HUES64 (cell line): Measurements from ENCODE around the gene C14orf180.

Source experiments
- H3K27ac ChIP-seq: 2 replicates; pipeline ENCODE4 v1.7.0; 2013; ENCODE audit warnings: low read depth, low read length, inconsistent platforms
- H3K27me3 ChIP-seq: 2 replicates; pipeline ENCODE4 v1.6.1; 2013; ENCODE audit warnings: mild to moderate bottlenecking, low read length; ENCODE audit not compliant: insufficient read depth
- H3K36me3 ChIP-seq: 2 replicates; pipeline ENCODE4 v1.6.1; 2013; ENCODE audit warnings: mild to moderate bottlenecking, low read length; ENCODE audit not compliant: insufficient read depth
- H3K4me1 ChIP-seq: 2 replicates; pipeline ENCODE4 v1.6.1; 2013; ENCODE audit warnings: mild to moderate bottlenecking, low read length, moderate library complexity; ENCODE audit not compliant: insufficient read depth
- H3K4me3 ChIP-seq: 2 replicates; pipeline ENCODE4 v1.5.1; 2013; ENCODE audit warnings: mild to moderate bottlenecking, low read length, moderate library complexity
- H3K9ac ChIP-seq: 2 replicates; pipeline ENCODE4 v1.6.1; 2013; ENCODE audit warnings: mild to moderate bottlenecking, low read depth, low read length
- H3K9me3 ChIP-seq: 2 replicates; pipeline ENCODE4 v1.6.1; 2013; ENCODE audit warnings: low read depth, low read length; ENCODE audit not compliant: insufficient read depth
- WGBS: fragments of 150-250, 120-280 bp; methylation state at CpG from one replicate; pipeline ENCODE4 v1.1.7; 2013; ENCODE audit warnings: missing lambda C conversion rate; 5-methylcytosine and 5-hydroxymethylcytosine counted together

The C14orf180 gene

DNA sequence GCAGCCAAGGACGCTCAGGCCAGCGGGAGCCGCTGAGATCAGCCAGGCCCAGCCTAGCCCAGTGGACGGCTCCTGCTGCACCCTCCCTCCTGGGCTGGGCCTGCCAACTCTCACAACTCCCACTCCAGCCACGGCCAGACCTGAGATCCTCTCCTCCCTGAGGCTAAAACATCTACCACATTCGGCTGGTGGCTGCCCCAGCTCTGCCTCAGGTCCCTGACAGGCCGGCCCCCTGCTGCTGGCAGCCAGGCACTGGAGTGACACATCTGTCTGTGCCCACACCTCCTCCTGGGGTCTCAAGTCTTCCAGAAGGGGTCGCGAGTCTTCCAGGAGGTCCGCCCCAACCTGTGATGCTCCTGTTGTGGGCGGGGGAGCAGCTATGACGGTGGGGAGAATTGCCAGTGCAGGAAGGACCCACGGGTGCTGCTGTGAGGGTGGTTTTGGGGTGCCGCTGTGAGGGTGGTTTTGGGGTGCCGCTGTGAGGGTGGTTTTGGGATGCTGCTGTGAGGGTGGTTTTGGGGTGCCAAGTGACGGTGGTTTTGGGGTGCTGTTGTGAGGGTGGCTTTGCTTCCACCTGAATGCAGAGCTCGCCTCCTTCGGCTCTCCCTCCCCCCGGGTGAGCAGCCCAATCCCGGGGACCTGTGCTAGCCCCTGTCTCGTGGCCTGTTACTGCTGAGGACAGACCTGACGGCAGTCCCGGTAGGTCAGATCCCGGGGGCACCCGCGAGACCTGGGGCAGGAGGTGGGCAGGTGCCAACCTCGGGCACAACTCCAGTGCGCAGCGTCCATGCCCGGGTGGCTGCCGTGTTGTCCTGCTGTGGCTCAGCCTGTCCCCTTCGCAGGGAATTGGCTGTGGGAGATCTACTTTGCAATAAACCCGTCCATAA, 27.5 kb upstream of the C14orf180 start:
- 93% methylated on average over 33 of the region's 33 CpGs for WGBS
- H3K9ac ChIP-seq, result no peak overlapping the region
- H3K4me3 ChIP-seq, result no peak overlapping the region
- H3K36me3 ChIP-seq, result no peaks in the 10 kb centered on the region
- H3K27me3 ChIP-seq, result no peaks in the 10 kb centered on the region
- H3K27ac ChIP-seq, result no peak overlapping the region
- no peaks in the 10 kb centered on the region for H3K9me3 ChIP-seq
- 0 out of 2 replicates have a peak, but pooled peaks cover 8% of the 10 kb centered on the region for H3K4me1 ChIP-seq

DNA sequence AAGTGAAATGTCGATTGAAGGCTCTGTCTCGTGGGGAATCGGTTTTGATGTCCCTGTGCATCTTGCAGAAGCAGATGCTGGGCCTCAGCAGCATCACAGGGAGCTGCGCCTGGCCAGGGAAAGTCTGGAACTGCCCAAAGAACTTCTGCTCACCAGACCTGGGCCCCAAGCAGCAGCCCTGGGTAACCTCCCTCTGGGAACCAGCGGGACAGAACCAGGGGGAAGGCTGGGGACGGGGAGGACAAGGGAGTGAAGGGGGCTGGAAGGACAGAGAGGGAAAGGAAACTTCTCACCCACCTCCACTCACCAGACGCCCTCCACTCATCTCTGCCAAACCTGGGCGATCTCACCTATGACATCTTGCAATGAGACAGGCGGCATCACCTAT, 26.8 kb upstream of the C14orf180 start:
- no peaks in the 10 kb centered on the region for H3K9me3 ChIP-seq
- 92% methylated on average over 9 of the region's 9 CpGs for WGBS
- H3K9ac ChIP-seq, result no peak overlapping the region
- no peaks in the 10 kb centered on the region for H3K36me3 ChIP-seq
- H3K4me3 ChIP-seq, result no peak overlapping the region
- H3K27me3 ChIP-seq, result no peaks in the 10 kb centered on the region
- no peak overlapping the region for H3K27ac ChIP-seq
- H3K4me1 ChIP-seq, result 0 out of 2 replicates have a peak, but pooled peaks cover 8% of the 10 kb centered on the region

DNA sequence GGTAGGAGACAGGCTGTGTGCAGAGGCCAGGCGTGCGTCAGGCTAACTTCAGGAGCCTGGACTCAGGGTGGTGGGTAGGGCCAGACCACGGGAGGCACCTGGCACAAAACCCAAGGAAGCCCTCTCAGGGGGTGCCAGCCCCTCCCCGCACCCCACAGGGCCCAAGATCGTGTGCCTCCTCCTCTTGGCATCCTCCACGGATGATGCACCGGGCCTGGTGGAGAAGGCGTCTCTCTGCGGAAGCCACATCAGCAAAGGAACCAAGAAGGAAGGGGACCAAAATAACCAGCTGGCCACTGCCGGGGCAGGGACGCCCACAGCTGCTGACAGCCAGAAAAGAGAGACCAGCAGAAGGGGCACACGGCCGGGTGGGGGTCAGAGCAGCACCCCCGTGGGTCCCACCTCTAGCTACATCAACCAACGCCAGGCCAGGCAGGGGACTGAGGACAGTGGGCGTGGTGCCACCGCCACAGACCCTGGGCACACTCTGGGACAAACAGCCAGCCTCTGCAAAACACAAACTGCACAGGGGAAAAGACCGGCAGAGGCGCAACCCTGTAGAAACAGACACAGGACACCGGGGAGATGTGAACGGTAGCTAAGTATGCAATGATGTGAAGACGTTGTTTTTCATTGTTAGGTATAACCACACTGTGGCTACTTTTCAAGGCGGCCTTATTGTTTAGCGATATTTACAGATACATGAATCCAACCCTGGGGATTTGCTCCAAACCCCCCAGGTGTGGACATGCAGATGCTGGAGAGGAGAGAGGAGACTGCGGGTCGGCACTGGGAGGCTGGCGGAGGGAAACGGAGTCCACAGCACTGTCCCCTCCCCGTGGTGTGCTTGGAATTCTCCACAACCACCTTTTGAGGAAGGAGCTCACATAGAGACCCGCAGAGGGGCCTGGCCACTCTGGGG, 26.1 kb upstream of the C14orf180 start:
- H3K4me1 ChIP-seq, result 0 out of 2 replicates have a peak, but pooled peaks cover 8% of the 10 kb centered on the region
- H3K27me3 ChIP-seq, result no peaks in the 10 kb centered on the region
- no peaks in the 10 kb centered on the region for H3K36me3 ChIP-seq
- H3K4me3 ChIP-seq, result no peak overlapping the region
- WGBS, result 93% methylated on average over 30 of the region's 30 CpGs
- H3K9ac ChIP-seq, result no peak overlapping the region
- H3K27ac ChIP-seq, result no peak overlapping the region
- H3K9me3 ChIP-seq, result no peaks in the 10 kb centered on the region

DNA sequence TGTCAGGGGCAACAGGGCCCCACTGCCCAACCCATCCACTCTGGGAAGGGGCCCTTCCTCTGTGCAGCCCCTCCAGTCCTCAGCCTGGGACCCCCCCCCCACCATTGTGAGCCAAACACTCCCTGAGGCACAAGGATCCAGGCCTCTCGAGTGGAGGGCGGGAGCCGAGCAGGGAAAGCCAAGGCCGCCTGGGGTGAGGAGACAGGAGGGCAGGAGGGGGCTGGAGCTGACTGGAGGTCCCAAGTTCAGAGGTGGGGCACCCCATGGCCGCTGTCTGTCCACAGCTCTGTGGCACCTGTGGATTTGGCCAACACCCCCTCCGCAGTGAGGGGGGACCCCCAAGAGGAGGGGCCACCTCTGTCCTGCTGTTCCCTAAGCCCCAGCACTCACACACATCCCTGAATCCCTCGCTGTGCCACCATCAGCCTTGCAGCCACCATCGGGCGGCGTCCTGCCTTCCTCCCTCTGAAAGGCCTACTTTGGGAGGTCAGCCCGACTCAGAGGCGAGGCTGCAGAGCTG, 25.4 kb upstream of the C14orf180 start:
- no peak overlapping the region for H3K4me3 ChIP-seq
- no peaks in the 10 kb centered on the region for H3K27me3 ChIP-seq
- H3K9ac ChIP-seq, result no peak overlapping the region
- 0 out of 2 replicates have a peak, but pooled peaks cover 4% of the 10 kb centered on the region for H3K4me1 ChIP-seq
- H3K9me3 ChIP-seq, result no peaks in the 10 kb centered on the region
- H3K36me3 ChIP-seq, result no peaks in the 10 kb centered on the region
- no peak overlapping the region for H3K27ac ChIP-seq
- WGBS, result 86% methylated on average over 12 of the region's 12 CpGs

DNA sequence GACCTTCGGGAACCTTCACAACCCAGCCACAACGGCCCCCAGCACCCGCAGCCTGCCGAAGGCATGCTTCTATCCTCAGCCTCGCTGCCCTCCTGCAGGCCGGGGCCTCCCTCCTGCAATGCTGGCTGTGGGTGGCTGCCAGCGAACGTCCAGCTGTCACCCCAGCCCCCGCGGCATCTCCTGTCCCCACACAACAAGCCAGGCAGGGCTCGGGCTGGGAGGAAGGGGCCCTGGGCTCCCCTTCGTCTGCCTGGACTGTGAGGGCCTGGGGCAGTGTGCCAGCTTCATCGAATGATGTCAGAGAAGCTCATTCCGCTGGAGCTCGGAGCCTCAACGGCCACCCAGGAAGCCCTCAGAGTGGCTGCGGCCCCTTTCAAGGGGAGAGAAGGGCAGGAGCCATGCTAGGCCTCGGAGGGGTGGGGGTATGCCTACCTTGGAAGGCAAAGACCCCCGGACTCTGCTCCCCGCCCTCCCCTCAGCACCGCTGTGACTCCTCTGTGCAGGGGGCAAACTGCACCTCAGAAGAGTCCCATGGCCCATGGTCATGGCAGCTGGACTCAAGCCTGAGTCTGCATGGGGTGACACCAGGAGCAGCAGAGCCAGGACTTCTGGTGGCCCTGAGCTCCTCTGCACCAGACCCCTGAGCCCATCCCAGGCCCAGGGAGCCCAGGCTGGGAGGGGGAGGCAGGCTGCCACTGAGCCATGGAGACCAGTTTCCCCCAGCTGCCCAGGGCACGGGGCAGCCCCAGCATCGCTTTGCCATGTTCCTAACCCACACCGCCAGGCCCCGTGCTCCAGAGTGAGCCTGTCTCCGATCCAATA, 24.7 kb upstream of the C14orf180 start:
- Histone ChIP-seq H3K27ac (no peak overlapping the region), H3K4me3 (no peak overlapping the region), H3K9ac (no peak overlapping the region), H3K27me3 (no peaks in the 10 kb centered on the region), H3K4me1 (no peaks in the 10 kb centered on the region), H3K9me3 (no peaks in the 10 kb centered on the region), H3K36me3 (no peaks in the 10 kb centered on the region)
- 92% methylated on average over 26 of the region's 26 CpGs for WGBS

DNA sequence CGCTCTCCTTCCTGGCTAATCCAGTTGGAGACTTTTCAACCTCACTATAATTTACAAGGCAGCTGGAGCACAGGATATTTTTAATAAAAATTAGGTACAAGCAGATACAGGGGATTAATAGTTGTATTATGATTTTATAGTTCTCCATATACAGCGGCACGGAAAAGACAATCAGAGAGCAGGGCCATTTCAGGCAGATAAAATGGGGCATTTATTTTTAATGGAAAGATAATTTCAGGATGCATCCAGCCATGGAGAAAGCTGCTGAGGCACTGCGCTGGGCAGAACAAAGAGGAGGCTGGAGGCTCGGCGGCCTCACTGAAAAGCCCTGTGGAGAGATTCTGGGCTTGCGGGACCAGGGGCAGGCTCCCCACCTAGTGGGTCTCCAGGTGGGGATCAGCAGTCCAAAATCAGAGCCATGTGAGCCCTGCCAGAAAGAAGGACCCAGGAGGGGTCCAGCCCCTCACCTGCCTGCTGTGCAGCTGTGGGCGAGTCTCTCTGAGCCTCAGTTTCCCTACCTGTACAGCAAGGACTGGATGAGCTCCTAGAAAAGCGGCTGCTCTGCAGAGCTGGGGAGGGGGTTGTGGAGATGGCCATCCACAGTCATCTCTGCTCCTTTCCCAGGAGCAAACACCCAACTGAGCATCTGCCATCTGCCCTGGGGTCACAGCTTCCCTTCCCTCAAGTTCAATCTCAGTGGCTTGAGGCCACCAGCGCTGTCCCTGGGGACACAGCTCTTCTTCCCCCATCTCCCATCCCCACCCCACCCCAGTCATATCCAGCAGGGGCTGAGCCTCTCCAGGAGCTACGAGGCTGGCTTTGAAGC, 23.9 kb upstream of the C14orf180 start:
- Histone ChIP-seq H3K4me1 (no peaks in the 10 kb centered on the region), H3K27ac (no peak overlapping the region), H3K36me3 (no peaks in the 10 kb centered on the region), H3K4me3 (no peak overlapping the region), H3K27me3 (no peaks in the 10 kb centered on the region), H3K9ac (no peak overlapping the region), H3K9me3 (no peaks in the 10 kb centered on the region)
- 95% methylated on average over 11 of the region's 11 CpGs for WGBS

DNA sequence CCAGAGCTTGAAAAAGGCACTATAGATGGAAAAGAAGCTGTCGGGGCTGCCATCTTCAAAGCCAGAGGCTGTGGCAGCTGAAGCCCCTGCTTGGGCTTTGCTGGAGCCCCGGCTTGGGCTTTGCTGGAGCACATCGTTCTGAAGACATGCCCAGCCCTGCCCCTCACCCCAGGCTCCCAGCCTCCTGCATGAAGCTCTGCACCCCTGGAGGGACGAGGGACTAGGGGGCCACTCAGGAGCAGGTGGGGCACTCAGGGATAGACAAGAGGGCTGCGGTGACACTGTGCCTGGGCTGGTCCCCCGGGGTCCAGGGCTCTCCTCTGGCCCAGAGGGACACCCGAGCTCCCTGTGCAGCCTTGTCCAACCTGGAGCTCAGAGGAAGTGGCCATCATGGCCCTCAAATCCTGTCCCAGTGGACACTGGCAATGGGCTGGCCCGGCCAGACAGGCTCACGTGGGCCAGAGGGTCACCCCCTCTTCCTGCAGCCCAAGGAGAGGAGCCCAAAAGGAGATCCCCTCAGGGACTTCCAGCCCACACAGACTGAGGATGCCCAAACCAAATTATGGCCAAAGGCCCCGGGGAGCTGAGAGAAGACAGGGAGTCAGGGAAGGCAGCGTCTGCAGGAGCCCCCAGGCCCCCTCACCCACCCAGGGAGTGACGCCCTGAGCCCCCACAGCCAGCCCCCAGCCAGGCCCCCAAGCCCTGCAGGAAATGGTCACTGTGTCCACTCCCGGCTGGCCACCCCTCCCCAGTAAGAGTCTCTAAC, 23.1 kb upstream of the C14orf180 start:
- Histone ChIP-seq H3K4me3 (no peak overlapping the region), H3K4me1 (no peaks in the 10 kb centered on the region), H3K9me3 (no peaks in the 10 kb centered on the region), H3K27me3 (no peaks in the 10 kb centered on the region), H3K27ac (no peak overlapping the region), H3K9ac (no peak overlapping the region), H3K36me3 (no peaks in the 10 kb centered on the region)
- 90% methylated on average over 13 of the region's 13 CpGs for WGBS

DNA sequence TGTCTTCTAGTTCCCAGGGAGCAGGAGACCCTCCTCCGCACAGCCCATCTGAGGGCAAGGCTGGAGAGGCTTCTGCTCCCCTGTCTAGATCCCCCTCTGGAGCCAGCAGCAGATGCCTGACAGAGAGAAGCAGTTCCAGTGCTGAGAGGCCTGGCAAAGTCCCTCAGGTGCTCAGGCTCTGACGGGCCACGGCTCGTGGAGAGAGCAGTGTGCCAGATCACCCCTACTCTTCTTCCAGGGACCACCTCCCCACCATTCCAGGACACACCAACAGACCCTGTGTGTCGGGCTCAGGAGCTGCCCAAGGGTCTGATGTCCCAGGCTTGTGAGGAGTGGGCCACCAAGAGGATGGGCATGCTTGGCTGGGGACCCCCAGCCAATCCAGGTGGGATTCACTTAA, 22.5 kb upstream of the C14orf180 start:
- H3K9ac ChIP-seq, result no peak overlapping the region
- H3K36me3 ChIP-seq, result no peaks in the 10 kb centered on the region
- no peaks in the 10 kb centered on the region for H3K9me3 ChIP-seq
- no peaks in the 10 kb centered on the region for H3K4me1 ChIP-seq
- H3K27ac ChIP-seq, result no peak overlapping the region
- WGBS, result 96% methylated on average over 5 of the region's 5 CpGs
- H3K4me3 ChIP-seq, result no peak overlapping the region
- H3K27me3 ChIP-seq, result no peaks in the 10 kb centered on the region

DNA sequence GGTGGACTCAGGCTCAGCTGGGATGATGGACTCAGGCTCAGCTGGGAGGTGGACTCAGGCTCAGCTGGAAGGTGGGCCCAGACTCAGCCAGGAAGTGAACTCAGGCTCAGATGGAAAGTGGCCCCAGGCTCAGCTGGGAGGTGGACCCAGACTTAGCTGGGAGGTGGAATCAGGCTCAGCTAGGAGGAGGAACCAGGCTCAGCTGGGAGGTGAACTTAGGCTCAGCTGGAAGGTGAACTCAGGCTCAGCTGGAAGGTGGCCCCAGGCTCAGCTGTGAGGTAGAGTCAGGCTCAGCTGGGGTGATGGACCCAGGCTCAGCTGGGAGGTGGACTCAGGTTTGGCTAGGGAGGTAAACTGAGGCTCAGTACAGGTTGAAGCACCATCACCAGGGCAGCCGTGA, 21.8 kb upstream of the C14orf180 start:
- Histone ChIP-seq H3K9ac (no peak overlapping the region), H3K4me3 (no peak overlapping the region), H3K27ac (no peak overlapping the region), H3K27me3 (no peaks in the 10 kb centered on the region), H3K4me1 (no peaks in the 10 kb centered on the region), H3K9me3 (no peaks in the 10 kb centered on the region), H3K36me3 (no peaks in the 10 kb centered on the region)
- WGBS, result 94% methylated on average over 1 of the region's 1 CpG
